HL-60 (cell line): ENCODE data around the gene TTYH2.

Experiments
- GABPA ChIP-seq: IDR thresholded peaks from 2 replicates; pipeline ENCODE4 v1.6.1; 2012; ENCODE audit warnings: low read depth
- POLR2AphosphoS5 ChIP-seq: IDR thresholded peaks from 2 replicates; pipeline ENCODE4 v1.6.1; 2012; ENCODE audit warnings: low read depth
- SPI1 ChIP-seq: IDR thresholded peaks from 2 replicates; pipeline ENCODE4 v1.6.1; 2012; ENCODE audit warnings: low read depth, mild to moderate bottlenecking, borderline replicate concordance
- TF ChIP-seq, protein P1 (sequence below): IDR thresholded peaks from one replicate; pipeline ENCODE4 v1.5.1; 2011; ENCODE audit warnings: low read length, control low read depth, inconsistent platforms; ENCODE audit not compliant: insufficient read depth
- TF ChIP-seq, protein P2 (sequence below): IDR thresholded peaks from 2 replicates; pipeline ENCODE4 v1.6.1; 2012; ENCODE audit warnings: low read depth; ENCODE audit not compliant: insufficient replicate concordance

DNA sequence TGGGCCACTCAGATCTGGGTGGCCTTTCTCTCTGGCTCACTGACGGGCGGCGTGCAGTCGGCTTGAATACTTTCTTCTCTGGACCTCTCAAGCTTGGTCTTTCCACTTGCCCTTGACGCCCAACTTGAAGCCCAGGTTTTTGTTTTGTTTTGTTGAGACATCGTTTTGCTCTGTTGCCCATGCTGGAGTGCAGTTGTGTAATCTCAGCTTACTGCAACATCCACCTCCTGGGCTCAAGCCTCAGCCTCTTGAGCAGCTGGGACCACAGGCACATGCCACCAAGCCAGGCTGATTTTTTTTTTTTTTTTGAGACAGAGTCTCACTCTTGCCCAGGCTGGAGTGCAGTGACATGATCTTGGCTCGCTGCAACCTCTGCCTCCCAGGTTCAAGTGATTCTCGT, 89.9 kb downstream of the TTYH2 start:
- TF ChIP-seq, protein P1, sequence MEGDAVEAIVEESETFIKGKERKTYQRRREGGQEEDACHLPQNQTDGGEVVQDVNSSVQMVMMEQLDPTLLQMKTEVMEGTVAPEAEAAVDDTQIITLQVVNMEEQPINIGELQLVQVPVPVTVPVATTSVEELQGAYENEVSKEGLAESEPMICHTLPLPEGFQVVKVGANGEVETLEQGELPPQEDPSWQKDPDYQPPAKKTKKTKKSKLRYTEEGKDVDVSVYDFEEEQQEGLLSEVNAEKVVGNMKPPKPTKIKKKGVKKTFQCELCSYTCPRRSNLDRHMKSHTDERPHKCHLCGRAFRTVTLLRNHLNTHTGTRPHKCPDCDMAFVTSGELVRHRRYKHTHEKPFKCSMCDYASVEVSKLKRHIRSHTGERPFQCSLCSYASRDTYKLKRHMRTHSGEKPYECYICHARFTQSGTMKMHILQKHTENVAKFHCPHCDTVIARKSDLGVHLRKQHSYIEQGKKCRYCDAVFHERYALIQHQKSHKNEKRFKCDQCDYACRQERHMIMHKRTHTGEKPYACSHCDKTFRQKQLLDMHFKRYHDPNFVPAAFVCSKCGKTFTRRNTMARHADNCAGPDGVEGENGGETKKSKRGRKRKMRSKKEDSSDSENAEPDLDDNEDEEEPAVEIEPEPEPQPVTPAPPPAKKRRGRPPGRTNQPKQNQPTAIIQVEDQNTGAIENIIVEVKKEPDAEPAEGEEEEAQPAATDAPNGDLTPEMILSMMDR: no peak
- TF ChIP-seq POLR2AphosphoS5: no peak
- no peak for TF ChIP-seq GABPA
- TF ChIP-seq, protein P2, sequence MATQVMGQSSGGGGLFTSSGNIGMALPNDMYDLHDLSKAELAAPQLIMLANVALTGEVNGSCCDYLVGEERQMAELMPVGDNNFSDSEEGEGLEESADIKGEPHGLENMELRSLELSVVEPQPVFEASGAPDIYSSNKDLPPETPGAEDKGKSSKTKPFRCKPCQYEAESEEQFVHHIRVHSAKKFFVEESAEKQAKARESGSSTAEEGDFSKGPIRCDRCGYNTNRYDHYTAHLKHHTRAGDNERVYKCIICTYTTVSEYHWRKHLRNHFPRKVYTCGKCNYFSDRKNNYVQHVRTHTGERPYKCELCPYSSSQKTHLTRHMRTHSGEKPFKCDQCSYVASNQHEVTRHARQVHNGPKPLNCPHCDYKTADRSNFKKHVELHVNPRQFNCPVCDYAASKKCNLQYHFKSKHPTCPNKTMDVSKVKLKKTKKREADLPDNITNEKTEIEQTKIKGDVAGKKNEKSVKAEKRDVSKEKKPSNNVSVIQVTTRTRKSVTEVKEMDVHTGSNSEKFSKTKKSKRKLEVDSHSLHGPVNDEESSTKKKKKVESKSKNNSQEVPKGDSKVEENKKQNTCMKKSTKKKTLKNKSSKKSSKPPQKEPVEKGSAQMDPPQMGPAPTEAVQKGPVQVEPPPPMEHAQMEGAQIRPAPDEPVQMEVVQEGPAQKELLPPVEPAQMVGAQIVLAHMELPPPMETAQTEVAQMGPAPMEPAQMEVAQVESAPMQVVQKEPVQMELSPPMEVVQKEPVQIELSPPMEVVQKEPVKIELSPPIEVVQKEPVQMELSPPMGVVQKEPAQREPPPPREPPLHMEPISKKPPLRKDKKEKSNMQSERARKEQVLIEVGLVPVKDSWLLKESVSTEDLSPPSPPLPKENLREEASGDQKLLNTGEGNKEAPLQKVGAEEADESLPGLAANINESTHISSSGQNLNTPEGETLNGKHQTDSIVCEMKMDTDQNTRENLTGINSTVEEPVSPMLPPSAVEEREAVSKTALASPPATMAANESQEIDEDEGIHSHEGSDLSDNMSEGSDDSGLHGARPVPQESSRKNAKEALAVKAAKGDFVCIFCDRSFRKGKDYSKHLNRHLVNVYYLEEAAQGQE: no peak
- TF ChIP-seq SPI1: no peak
